Activated B cell treated with CpG ODN at 0.5 μM for 24 hours (primary cell): ENCODE results near the gene CACTIN. TPM values are rescaled to one million over a fixed set of nuclear protein-coding genes. Genes with fewer than 3 reads are reported as not detected.
"Not testable (repeated sequence)": the region's sequence is repeated elsewhere in the genome, so short reads cannot be mapped to it uniquely, and the experiment has no call there.

ENCODE experiments used
- ATAC-seq: fragments of 200-7000 bp; cut with Tn5 transposase; one replicate; pipeline ENCODE4 v1.10.0; 2021; ENCODE audit warnings: low read depth, mild to moderate bottlenecking, moderate library complexity
- CTCF ChIA-PET: fragments of 350-600 bp; sonication (Branson Sonifier 250); formaldehyde crosslinking; loops from one replicate; lab custom pipeline; 2021; ENCODE audit warnings: antibody characterized with exemption; lab: Charles Lee
- POLR2A ChIA-PET: fragments of 350-600 bp; sonication (Branson Sonifier 250); formaldehyde crosslinking; loops from one replicate; lab custom pipeline; 2021; ENCODE audit warnings: antibody characterized with exemption; lab: Charles Lee
- DNase-seq: peaks from one replicate; pipeline ENCODE4 v3.0.0; 2022
- H3K27ac Mint-ChIP-seq: one replicate; pipeline ENCODE4 v1.8.0; 2020; ENCODE audit warnings: mixed read lengths
- H3K27me3 Mint-ChIP-seq: one replicate; pipeline ENCODE4 v1.8.0; 2021; ENCODE audit warnings: mixed read lengths
- H3K36me3 Mint-ChIP-seq: one replicate; pipeline ENCODE4 v1.8.0; 2021; ENCODE audit warnings: low read depth, mixed read lengths
- H3K4me1 Mint-ChIP-seq: one replicate; pipeline ENCODE4 v1.8.0; 2021; ENCODE audit warnings: mixed read lengths
- H3K4me3 Mint-ChIP-seq: one replicate; pipeline ENCODE4 v1.8.0; 2020; ENCODE audit warnings: mild to moderate bottlenecking, mixed read lengths
- H3K9me3 Mint-ChIP-seq: one replicate; pipeline ENCODE4 v1.8.0; 2020; ENCODE audit warnings: mixed read lengths
- CTCF ChIP-seq: fragments of 200-600 bp; IDR thresholded peaks from one replicate; pipeline ENCODE4 v1.8.0; 2022; ENCODE audit warnings: antibody characterized with exemption, mild to moderate bottlenecking
- intact Hi-C: fragments of 100-400 bp; cut with micrococcal nuclease; formaldehyde crosslinking; loops from one replicate; pipeline ENCODE4 v1.15.1; 2024
- total RNA-seq: library from RNA; stranded (reverse); gene quantifications from 2 replicates; pipeline ENCODE4 v1.2.3, GENCODE V29; 2022

The CACTIN gene
- total RNA-seq, 1 donor from 2014 or later = 48.1 TPM

GRCh38 chr19:3572855-3573161 is 53.8 kb downstream of the CACTIN start, which contains the start of gene HMG20B:
HMG20B (plus strand) TSS chr19:3572944; CDS start chr19:3573310, 366 bp downstream.
- H3K9me3 Mint-ChIP-seq = no peaks in the 10 kb centered on the region
- peaks cover 19% of the 10 kb centered on the region for H3K4me1 Mint-ChIP-seq
- DNase-seq = no peak
- intact Hi-C loops = loop anchor here (1.0 to 10.0 kb wide), 7 partner anchors 16 to 609 kb away; partner anchors contain the start of genes ANKRD24, APBA3, DAPK3 and FZR1
- peak within 1 kb of the TSS; percentile 53 for H3K27ac Mint-ChIP-seq
- no peaks in the 10 kb centered on the region for H3K27me3 Mint-ChIP-seq
- H3K4me3 Mint-ChIP-seq = peak within 1 kb of the TSS; percentile 81
- ChIA-PET CTCF (no interaction called here), POLR2A (interaction anchor here (0.6 to 0.8 kb wide), 2 partner anchors 18 to 21 kb away, joined by 3 to 6 read pairs; no protein-coding TSS in a partner anchor)
- ATAC-seq = no peak
- no peak for TF ChIP-seq CTCF
- peaks cover 9% of the 10 kb centered on the region for H3K36me3 Mint-ChIP-seq

GRCh38 chr19:3572132-3572854 is 54.3 kb downstream of the CACTIN start:
- Mint-ChIP-seq H3K36me3 (peaks cover 9% of the 10 kb centered on the region), H3K4me3 (peak overlapping the region; percentile 81), H3K27ac (peak overlapping the region; percentile 53), H3K9me3 (no peaks in the 10 kb centered on the region), H3K4me1 (peaks cover 19% of the 10 kb centered on the region), H3K27me3 (no peaks in the 10 kb centered on the region)
- ATAC-seq (peak; percentile 95), DNase-seq (peak; percentile 94)
- POLR2A ChIA-PET = interaction anchor here (0.8 kb wide), 1 partner anchor 18 kb away, joined by 3 read pairs; no protein-coding TSS in a partner anchor
- CTCF ChIA-PET = no interaction called here
- TF ChIP-seq CTCF = no peak
- intact Hi-C loops = loop anchor here (1.0 to 10.0 kb wide), 7 partner anchors 15 to 610 kb away; partner anchors contain the start of genes ANKRD24, APBA3, DAPK3 and FZR1

- no peak overlapping the region for H3K27ac Mint-ChIP-seq
- intact Hi-C loops = loop anchor here (5.0 to 10.0 kb wide), 3 partner anchors 192 to 402 kb away; partner anchors contain the start of genes APBA3, DAPK3, MRPL54 and NCLN
- ATAC-seq = no peak
- no peaks in the 10 kb centered on the region for H3K27me3 Mint-ChIP-seq
- H3K9me3 Mint-ChIP-seq = no peaks in the 10 kb centered on the region
- no peak for TF ChIP-seq CTCF
- ChIA-PET CTCF (no interaction called here), POLR2A (interaction anchor here (0.6 kb wide), 1 partner anchor 17 kb away, joined by 4 read pairs; no protein-coding TSS in a partner anchor)
- no peak for DNase-seq
- peaks cover 19% of the 10 kb centered on the region for H3K4me1 Mint-ChIP-seq
- H3K36me3 Mint-ChIP-seq = peaks cover 7% of the 10 kb centered on the region
- H3K4me3 Mint-ChIP-seq = no peak overlapping the region
Observed at GRCh38 chr19:3570606-3571011, 56.0 kb downstream of the CACTIN start.

- DNase-seq, H3K27ac Mint-ChIP-seq, H3K4me3 Mint-ChIP-seq, H3K27me3 Mint-ChIP-seq, H3K36me3 Mint-ChIP-seq, H3K9me3 Mint-ChIP-seq, ATAC-seq, CTCF ChIA-PET: not testable (repeated sequence)
- POLR2A ChIA-PET = interaction anchor here (0.5 kb wide), 1 partner anchor 760 kb away, joined by 4 read pairs; no protein-coding TSS in a partner anchor
- peaks cover 15% of the 10 kb centered on the region for H3K4me1 Mint-ChIP-seq
- intact Hi-C loops = loop anchor here (5.0 to 10.0 kb wide), 3 partner anchors 192 to 402 kb away; partner anchors contain the start of genes APBA3, DAPK3, MRPL54 and NCLN
Observed at GRCh38 chr19:3570042-3570441, 56.5 kb downstream of the CACTIN start.

- DNase-seq (no peak), ATAC-seq (no peak)
- H3K9me3 Mint-ChIP-seq = no peaks in the 10 kb centered on the region
- no peak for TF ChIP-seq CTCF
- peaks cover 5% of the 10 kb centered on the region for H3K4me1 Mint-ChIP-seq
- intact Hi-C loops = no loop called here
- no peaks in the 10 kb centered on the region for H3K36me3 Mint-ChIP-seq
- H3K4me3 Mint-ChIP-seq = no peak overlapping the region
- no peak overlapping the region for H3K27ac Mint-ChIP-seq
- POLR2A ChIA-PET = no interaction called here
- CTCF ChIA-PET = interaction anchor here (1.0 kb wide), 1 partner anchor 11 kb away, joined by 4 read pairs; no protein-coding TSS in a partner anchor
- H3K27me3 Mint-ChIP-seq = no peaks in the 10 kb centered on the region
Observed at GRCh38 chr19:3565139-3565538, 61.5 kb downstream of the CACTIN start.
